ENCODE data around the gene SUPT4H1.

The SUPT4H1 gene

GRCh38 chr17:58302919-58303585 is 48.9 kb downstream of the SUPT4H1 start:
- DNase-seq: no peak

- no peak for DNase-seq
Measured at GRCh38 chr17:58302171-58302918, 49.7 kb downstream of the SUPT4H1 start.

GRCh38 chr17:58301504-58302150 is 50.4 kb downstream of the SUPT4H1 start:
- DNase-seq: no peak

- no peak for DNase-seq
Measured at GRCh38 chr17:58300336-58300735, 51.7 kb downstream of the SUPT4H1 start.

Data from activated CD4-positive, alpha-beta T cell treated with anti-CD3 and anti-CD28 coated beads, Interleukin-2, amount 50 U/mL, for 1 hour (primary cell).